MCF 10A (cell line): ENCODE data around the gene MVK. TPM values are rescaled to one million over a fixed set of nuclear protein-coding genes. Genes with fewer than 3 reads are reported as not detected.

Experiments
- BruUV-seq: library from RNA; stranded (reverse); fragments of 400-500 nt; replicated peaks from 2 replicates; lab custom pipeline; 2021; lab: Mats Ljungman, UMichigan
- CTCF ChIA-PET: fragments of 300-600 bp; sonication (Branson Sonifier 250); formaldehyde crosslinking; extraction: SDS; loops from one replicate; lab custom pipeline; 2021; ENCODE audit warnings: antibody characterized with exemption, inconsistent platforms; lab: Yijun Ruan, JAX
- POLR2A ChIA-PET: fragments of 300-600, 350-650 bp; sonication (Branson Sonifier 250); formaldehyde crosslinking; extraction: SDS; loops from one replicate; lab custom pipeline; 2020; ENCODE audit warnings: antibody characterized with exemption, inconsistent platforms; lab: Yijun Ruan, JAX
- DNase-seq: peaks from one replicate; pipeline ENCODE4 v3.0.0-alpha.2; 2018; ENCODE audit not compliant: unreplicated experiment
- H3K27ac Mint-ChIP-seq: one replicate; pipeline ENCODE4 v1.8.0; 2022; ENCODE audit warnings: mild to moderate bottlenecking, low read depth, mixed read lengths; ENCODE audit not compliant: unreplicated experiment
- H3K27me3 Mint-ChIP-seq: one replicate; pipeline ENCODE4 v1.8.0; 2022; ENCODE audit warnings: mixed read lengths; ENCODE audit not compliant: insufficient read depth, unreplicated experiment
- H3K36me3 Mint-ChIP-seq: one replicate; pipeline ENCODE4 v1.8.0; 2022; ENCODE audit warnings: mild to moderate bottlenecking, moderate library complexity, mixed read lengths; ENCODE audit not compliant: insufficient read depth, unreplicated experiment
- H3K4me1 Mint-ChIP-seq: one replicate; pipeline ENCODE4 v1.8.0; 2022; ENCODE audit warnings: mixed read lengths; ENCODE audit not compliant: insufficient read depth, unreplicated experiment
- H3K4me3 Mint-ChIP-seq: one replicate; pipeline ENCODE4 v1.8.0; 2022; ENCODE audit warnings: mild to moderate bottlenecking, moderate library complexity, mixed read lengths; ENCODE audit not compliant: unreplicated experiment
- H3K9me3 Mint-ChIP-seq: one replicate; pipeline ENCODE4 v1.8.0; 2022; ENCODE audit warnings: mixed read lengths; ENCODE audit not compliant: unreplicated experiment
- CTCF ChIP-seq: fragments of 200-600 bp; IDR thresholded peaks from one replicate; pipeline ENCODE4 v1.8.0; 2022; ENCODE audit warnings: antibody characterized with exemption, mild to moderate bottlenecking; ENCODE audit not compliant: unreplicated experiment
- intact Hi-C: fragments of 100-400 bp; cut with micrococcal nuclease; formaldehyde crosslinking; loops from 2 replicates; pipeline ENCODE4 v1.14.1; 2022
- total RNA-seq: library from RNA; stranded (reverse); gene quantifications from 2 replicates; pipeline ENCODE4 v1.2.3, GENCODE V29; 2022

Gene MVK
- total RNA-seq, 1 experiment from 2014 or later, result 17.1 TPM

GRCh38 chr12:109621211-109621694 is 47.7 kb downstream of the MVK start:
- BruUV-seq, result no TSS peak
- Mint-ChIP-seq H3K36me3 (no peaks in the 10 kb centered on the region), H3K27ac (no peak overlapping the region), H3K9me3 (no peaks in the 10 kb centered on the region), H3K27me3 (peaks cover 44% of the 10 kb centered on the region), H3K4me3 (no peak overlapping the region), H3K4me1 (peaks cover 6% of the 10 kb centered on the region)
- no peak for TF ChIP-seq CTCF
- ChIA-PET POLR2A (interaction anchor here (0.7 to 1.5 kb wide), 3 partner anchors 19 to 56 kb away, joined by 3 to 5 read pairs (median 4); no protein-coding TSS in a partner anchor), CTCF (interaction anchor here (0.9 kb wide), 2 partner anchors 24 to 193 kb away, joined by 5 to 6 read pairs; no protein-coding TSS in a partner anchor)
- intact Hi-C loops, result no loop called here
- DNase-seq, result no peak

DNA sequence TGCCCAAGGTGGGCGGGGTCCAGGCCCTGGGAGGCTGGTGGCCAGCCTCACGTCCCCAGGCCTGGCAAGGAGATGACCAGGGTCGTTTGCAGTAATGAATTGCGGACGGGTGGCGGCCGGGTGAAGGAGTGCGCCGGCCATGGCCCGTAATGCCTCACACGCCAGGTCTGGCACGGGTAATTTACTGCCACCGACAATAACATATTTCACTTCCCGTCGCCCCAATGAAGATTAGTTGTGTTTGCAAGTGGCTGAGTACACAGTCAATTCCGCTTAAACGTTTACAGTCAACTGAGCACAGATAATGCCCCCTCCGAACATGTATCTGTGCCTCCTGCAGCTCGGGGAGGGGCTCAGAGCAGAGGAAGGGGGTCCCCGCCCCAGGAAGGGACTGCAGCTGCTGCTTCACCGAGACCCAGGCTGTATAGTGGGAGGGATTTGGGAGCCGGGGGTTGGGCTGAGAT is 48.3 kb downstream of the MVK start:
- Mint-ChIP-seq H3K4me1 (peaks cover 6% of the 10 kb centered on the region), H3K4me3 (no peak overlapping the region), H3K27me3 (peaks cover 44% of the 10 kb centered on the region), H3K9me3 (no peaks in the 10 kb centered on the region), H3K27ac (no peak overlapping the region), H3K36me3 (no peaks in the 10 kb centered on the region)
- CTCF ChIA-PET, result interaction anchor here (0.9 kb wide), 1 partner anchor 24 kb away, joined by 6 read pairs; no protein-coding TSS in a partner anchor
- TF ChIP-seq CTCF, result no peak
- intact Hi-C loops, result no loop called here
- POLR2A ChIA-PET, result interaction anchor here (1.3 to 1.5 kb wide), 2 partner anchors 19 to 24 kb away, joined by 4 to 5 read pairs; no protein-coding TSS in a partner anchor
- DNase-seq, result no peak
- BruUV-seq, result no TSS peak

DNA sequence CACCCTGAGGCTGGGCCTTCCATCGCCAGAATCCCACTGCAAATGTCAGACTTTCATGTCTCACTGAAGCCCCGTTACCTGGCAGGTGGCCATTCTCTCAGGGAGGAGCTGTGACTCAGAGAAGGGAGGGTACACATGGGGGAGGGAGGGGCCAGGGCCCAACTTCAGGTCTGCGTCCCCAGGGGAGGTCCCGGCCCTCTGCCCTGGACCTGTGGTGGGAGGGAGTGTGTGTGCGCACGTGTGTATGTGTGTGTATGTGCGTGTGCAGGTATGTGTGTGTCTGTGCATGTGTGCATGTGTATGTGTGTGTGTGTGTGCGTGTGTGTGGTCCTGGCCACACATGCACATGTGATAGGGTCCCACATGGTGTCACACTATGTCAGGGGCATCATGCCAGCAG is 50.9 kb downstream of the MVK start:
- no peak overlapping the region for H3K27ac Mint-ChIP-seq
- H3K36me3 Mint-ChIP-seq, result no peaks in the 10 kb centered on the region
- H3K9me3 Mint-ChIP-seq, result no peaks in the 10 kb centered on the region
- TF ChIP-seq CTCF, result no peak
- no TSS peak for BruUV-seq
- CTCF ChIA-PET, result no interaction called here
- DNase-seq, result peak; percentile 57
- H3K4me1 Mint-ChIP-seq, result peaks cover 6% of the 10 kb centered on the region
- POLR2A ChIA-PET, result no interaction called here
- H3K4me3 Mint-ChIP-seq, result no peak overlapping the region
- intact Hi-C loops, result no loop called here
- peaks cover 55% of the 10 kb centered on the region for H3K27me3 Mint-ChIP-seq

- intact Hi-C loops, result no loop called here
- Mint-ChIP-seq H3K9me3 (no peaks in the 10 kb centered on the region), H3K4me1 (peaks cover 6% of the 10 kb centered on the region), H3K36me3 (no peaks in the 10 kb centered on the region), H3K27me3 (peaks cover 55% of the 10 kb centered on the region), H3K27ac (no peak overlapping the region), H3K4me3 (no peak overlapping the region)
- peak; percentile 51 for DNase-seq
- POLR2A ChIA-PET, result no interaction called here
- TF ChIP-seq CTCF, result peak; percentile 20
- BruUV-seq, result no TSS peak
- CTCF ChIA-PET, result no interaction called here
Measured at GRCh38 chr12:109625131-109625559, 51.6 kb downstream of the MVK start.
